Astrocyte (in vitro differentiated cells and primary cell): Measurements from ENCODE around the gene FAAP100. TPM values are rescaled to one million over a fixed set of nuclear protein-coding genes. Genes with fewer than 3 reads are reported as not detected.

ENCODE experiments used
- DNase-seq: peaks from one replicate; pipeline ENCODE4 v3.0.0-alpha.2; 2010; ENCODE audit warnings: low read depth
- FAIRE-seq: peaks from 2 replicates; lab custom pipeline; 2011; peaks lifted over from hg19 to GRCh38; lab: Jason Lieb, UNC
- H2AFZ ChIP-seq: 2 replicates; pipeline ENCODE4 v1.6.0; 2012; ENCODE audit warnings: low read depth, low read length, inconsistent platforms
- H3K27ac ChIP-seq: 2 replicates; pipeline ENCODE4 v1.5.1; 2011; ENCODE audit warnings: low read depth, low read length, inconsistent platforms
- H3K27me3 ChIP-seq: 2 replicates; pipeline ENCODE4 v1.6.0; 2011; ENCODE audit warnings: low read length, inconsistent platforms; ENCODE audit not compliant: insufficient read depth
- H3K36me3 ChIP-seq: 2 replicates; pipeline ENCODE4 v1.5.1; 2011; ENCODE audit warnings: low read length, inconsistent platforms; ENCODE audit not compliant: insufficient read depth
- H3K4me1 ChIP-seq: 2 replicates; pipeline ENCODE4 v1.5.1; 2011; ENCODE audit warnings: low read length, inconsistent platforms; ENCODE audit not compliant: insufficient read depth
- H3K4me2 ChIP-seq: 2 replicates; pipeline ENCODE4 v1.6.0; 2012; ENCODE audit warnings: low read length, inconsistent platforms
- H3K4me3 ChIP-seq: 2 replicates; pipeline ENCODE4 v1.5.1; 2011; ENCODE audit warnings: low read depth, mild to moderate bottlenecking, low read length, inconsistent platforms; ENCODE audit not compliant: insufficient read depth
- H3K79me2 ChIP-seq: 2 replicates; pipeline ENCODE4 v1.6.0; 2012; ENCODE audit warnings: mild to moderate bottlenecking, low read length, inconsistent platforms; ENCODE audit not compliant: insufficient read depth
- H3K9ac ChIP-seq: 2 replicates; pipeline ENCODE4 v1.6.0; 2012; ENCODE audit warnings: mild to moderate bottlenecking, low read length, inconsistent platforms
- H3K9me3 ChIP-seq: 2 replicates; pipeline ENCODE4 v1.5.1; 2012; ENCODE audit warnings: low read depth, mild to moderate bottlenecking, low read length, inconsistent platforms; ENCODE audit not compliant: insufficient read depth
- H4K20me1 ChIP-seq: 2 replicates; pipeline ENCODE4 v1.6.0; 2012; ENCODE audit warnings: low read length, inconsistent platforms; ENCODE audit not compliant: insufficient read depth
- H3K27ac Mint-ChIP-seq: one replicate; pipeline ENCODE4 v1.8.0; 2021; ENCODE audit warnings: mild to moderate bottlenecking, mixed read lengths; ENCODE audit not compliant: unreplicated experiment
- H3K27me3 Mint-ChIP-seq: one replicate; pipeline ENCODE4 v1.8.0; 2021; ENCODE audit warnings: low read depth, mixed read lengths; ENCODE audit not compliant: unreplicated experiment
- H3K36me3 Mint-ChIP-seq: one replicate; pipeline ENCODE4 v1.8.0; 2021; ENCODE audit warnings: low read depth, mixed read lengths; ENCODE audit not compliant: unreplicated experiment
- H3K4me1 Mint-ChIP-seq: one replicate; pipeline ENCODE4 v1.8.0; 2021; ENCODE audit warnings: low read depth, mixed read lengths; ENCODE audit not compliant: unreplicated experiment
- H3K4me3 Mint-ChIP-seq: one replicate; pipeline ENCODE4 v1.8.0; 2021; ENCODE audit warnings: mild to moderate bottlenecking, moderate library complexity, mixed read lengths; ENCODE audit not compliant: unreplicated experiment
- H3K9me3 Mint-ChIP-seq: one replicate; pipeline ENCODE4 v1.8.0; 2021; ENCODE audit warnings: mild to moderate bottlenecking, mixed read lengths; ENCODE audit not compliant: unreplicated experiment
- EZH2 ChIP-seq: IDR thresholded peaks from 2 replicates; pipeline ENCODE4 v1.6.1; 2012; ENCODE audit warnings: mild to moderate bottlenecking, low read length, inconsistent platforms; ENCODE audit not compliant: insufficient read depth
- total RNA-seq: library from RNA; stranded (reverse); gene quantifications from 2 replicates; pipeline ENCODE4 v1.2.1, GENCODE V29; 2021
- TF ChIP-seq, protein P1 (sequence below): IDR thresholded peaks from 2 replicates; pipeline ENCODE4 v1.5.1; 2011; ENCODE audit warnings: low read depth, mild to moderate bottlenecking, inconsistent platforms, low read length, moderate library complexity; ENCODE audit not compliant: insufficient read depth

Gene FAAP100
- total RNA-seq, 1 donor from 2014 or later, result 38.9 TPM

GRCh38 chr17:81564778-81565177, 12.6 kb upstream of the FAAP100 start:
- Histone ChIP-seq H3K79me2 (peaks cover 11% of the 10 kb centered on the region), H2AFZ (no peak overlapping the region), H3K4me1 (peaks cover 51% of the 10 kb centered on the region), H3K36me3 (peaks cover 28% of the 10 kb centered on the region), H3K4me2 (no peak overlapping the region), H4K20me1 (no peaks in the 10 kb centered on the region), H3K27me3 (no peaks in the 10 kb centered on the region), H3K9ac (no peak overlapping the region), H3K4me3 (no peak overlapping the region), H3K9me3 (no peaks in the 10 kb centered on the region), H3K27ac (no peak overlapping the region)
- no peak for DNase-seq
- no peak for FAIRE-seq
- Mint-ChIP-seq H3K36me3 (peaks cover 27% of the 10 kb centered on the region), H3K4me1 (peaks cover 69% of the 10 kb centered on the region), H3K27ac (peak overlapping the region; percentile 87), H3K4me3 (peak overlapping the region; percentile 67), H3K27me3 (no peaks in the 10 kb centered on the region), H3K9me3 (no peaks in the 10 kb centered on the region)
- TF ChIP-seq, protein P1, sequence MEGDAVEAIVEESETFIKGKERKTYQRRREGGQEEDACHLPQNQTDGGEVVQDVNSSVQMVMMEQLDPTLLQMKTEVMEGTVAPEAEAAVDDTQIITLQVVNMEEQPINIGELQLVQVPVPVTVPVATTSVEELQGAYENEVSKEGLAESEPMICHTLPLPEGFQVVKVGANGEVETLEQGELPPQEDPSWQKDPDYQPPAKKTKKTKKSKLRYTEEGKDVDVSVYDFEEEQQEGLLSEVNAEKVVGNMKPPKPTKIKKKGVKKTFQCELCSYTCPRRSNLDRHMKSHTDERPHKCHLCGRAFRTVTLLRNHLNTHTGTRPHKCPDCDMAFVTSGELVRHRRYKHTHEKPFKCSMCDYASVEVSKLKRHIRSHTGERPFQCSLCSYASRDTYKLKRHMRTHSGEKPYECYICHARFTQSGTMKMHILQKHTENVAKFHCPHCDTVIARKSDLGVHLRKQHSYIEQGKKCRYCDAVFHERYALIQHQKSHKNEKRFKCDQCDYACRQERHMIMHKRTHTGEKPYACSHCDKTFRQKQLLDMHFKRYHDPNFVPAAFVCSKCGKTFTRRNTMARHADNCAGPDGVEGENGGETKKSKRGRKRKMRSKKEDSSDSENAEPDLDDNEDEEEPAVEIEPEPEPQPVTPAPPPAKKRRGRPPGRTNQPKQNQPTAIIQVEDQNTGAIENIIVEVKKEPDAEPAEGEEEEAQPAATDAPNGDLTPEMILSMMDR, result no peak
- no peak for TF ChIP-seq EZH2

- H3K27ac Mint-ChIP-seq, result peak overlapping the region; percentile 87
- no peak for FAIRE-seq
- no peak overlapping the region for H3K27ac ChIP-seq
- H3K4me3 Mint-ChIP-seq, result peak overlapping the region; percentile 67
- no peak overlapping the region for H3K4me3 ChIP-seq
- peaks cover 24% of the 10 kb centered on the region for H3K36me3 ChIP-seq
- no peak overlapping the region for H3K9ac ChIP-seq
- peaks cover 69% of the 10 kb centered on the region for H3K4me1 Mint-ChIP-seq
- no peaks in the 10 kb centered on the region for H3K27me3 Mint-ChIP-seq
- H3K4me2 ChIP-seq, result no peak overlapping the region
- DNase-seq, result peak; percentile 48
- no peaks in the 10 kb centered on the region for H3K9me3 ChIP-seq
- TF ChIP-seq EZH2, result no peak
- TF ChIP-seq, protein P1, result no peak
- no peak overlapping the region for H2AFZ ChIP-seq
- peaks cover 55% of the 10 kb centered on the region for H3K4me1 ChIP-seq
- no peaks in the 10 kb centered on the region for H3K9me3 Mint-ChIP-seq
- no peaks in the 10 kb centered on the region for H4K20me1 ChIP-seq
- H3K79me2 ChIP-seq, result peaks cover 16% of the 10 kb centered on the region
- no peaks in the 10 kb centered on the region for H3K27me3 ChIP-seq
- peaks cover 25% of the 10 kb centered on the region for H3K36me3 Mint-ChIP-seq
Observed at GRCh38 chr17:81563861-81564586, 11.9 kb upstream of the FAAP100 start.

- Mint-ChIP-seq H3K36me3 (peaks cover 24% of the 10 kb centered on the region), H3K9me3 (no peaks in the 10 kb centered on the region), H3K4me1 (peaks cover 55% of the 10 kb centered on the region), H3K27ac (peak overlapping the region; percentile 38), H3K4me3 (no peak overlapping the region), H3K27me3 (no peaks in the 10 kb centered on the region)
- DNase-seq (peak; percentile 48), FAIRE-seq (no peak)
- H3K36me3 ChIP-seq, result peaks cover 32% of the 10 kb centered on the region
- peak overlapping the region; percentile 88 for H3K27ac ChIP-seq
- H3K9me3 ChIP-seq, result no peaks in the 10 kb centered on the region
- peaks cover 43% of the 10 kb centered on the region for H3K4me1 ChIP-seq
- H3K27me3 ChIP-seq, result no peaks in the 10 kb centered on the region
- peaks cover 36% of the 10 kb centered on the region for H3K79me2 ChIP-seq
- H2AFZ ChIP-seq, result no peak overlapping the region
- H4K20me1 ChIP-seq, result peaks cover 15% of the 10 kb centered on the region
- peak overlapping the region; percentile 51 for H3K4me2 ChIP-seq
- H3K9ac ChIP-seq, result peak overlapping the region; percentile 27
- H3K4me3 ChIP-seq, result no peak overlapping the region
- TF ChIP-seq EZH2, result no peak
- TF ChIP-seq, protein P1, result no peak
Observed at GRCh38 chr17:81561494-81561885, 9.3 kb upstream of the FAAP100 start.
